ENCODE data around the gene BMP8B. TPM values are rescaled to one million over a fixed set of nuclear protein-coding genes. Genes with fewer than 3 reads are reported as not detected.

The BMP8B gene
- total RNA-seq, 1 experiment from 2014 or later = 0.42 TPM

GRCh38 chr1:39759436-39759726 is 29.3 kb downstream of the BMP8B start:
- Histone ChIP-seq H4K20me1 (ENCODE audit: control insufficient read depth, insufficient read depth, insufficient read length) (no peaks in the 10 kb centered on the region), H2AFZ (ENCODE audit: low read length) (no peak overlapping the region), H3K18ac (ENCODE audit: insufficient read length, low read depth, low read length) (no peak overlapping the region), H2AK5ac (ENCODE audit: insufficient read length, low read length) (no peak overlapping the region), H4K8ac (replicated peaks; ENCODE audit: insufficient read length, low read depth, low read length) (no peak overlapping the region), H3K27ac (ENCODE audit: insufficient read length, low read depth, low read length) (no peak overlapping the region), H3T11ph (ENCODE audit: low read length) (no peak overlapping the region), H2BK12ac (ENCODE audit: insufficient read length, low read depth, low read length) (no peak overlapping the region), H2BK120ac (ENCODE audit: low read depth, low read length, poor library complexity, severe bottlenecking) (no peak overlapping the region), H4K91ac (ENCODE audit: insufficient read length, low read depth, low read length) (no peak overlapping the region), H3K9ac (ENCODE audit: extremely low read depth, insufficient read length, low read length) (no peak overlapping the region), H2BK20ac (ENCODE audit: low read depth, low read length, poor library complexity, severe bottlenecking) (no peak overlapping the region), H4K5ac (ENCODE audit: insufficient read length, low read depth, low read length) (no peak overlapping the region), H3K4me2 (ENCODE audit: insufficient read depth, insufficient read length, low read length) (no peak overlapping the region), H3K23ac (ENCODE audit: insufficient read length, low read depth, low read length) (no peak overlapping the region), H3K56ac (ENCODE audit: insufficient read length, low read depth, low read length) (no peak overlapping the region), H2BK15ac (ENCODE audit: low read depth, low read length) (no peak overlapping the region), H3K4ac (ENCODE audit: low read depth, low read length) (no peak overlapping the region), H3K79me2 (ENCODE audit: insufficient read depth, low read length) (no peaks in the 10 kb centered on the region), H2BK5ac (ENCODE audit: insufficient read length, low read length) (no peak overlapping the region), H3K14ac (ENCODE audit: insufficient read depth, low read length) (no peak overlapping the region), H3K4me1 (ENCODE audit: insufficient read depth, low read length) (no peaks in the 10 kb centered on the region), H3K23me2 (ENCODE audit: insufficient read length, low read depth, low read length, poor library complexity, severe bottlenecking) (no peaks in the 10 kb centered on the region), H3K79me1 (ENCODE audit: insufficient read depth, low read depth, low read length, poor library complexity, severe bottlenecking) (no peaks in the 10 kb centered on the region), H3K9me3 (ENCODE audit: control insufficient read depth, low read depth, low read length) (peaks cover 5% of the 10 kb centered on the region), H3K27me3 (ENCODE audit: insufficient read depth, low read length) (no peaks in the 10 kb centered on the region)
- Mint-ChIP-seq H3K36me3 (ENCODE audit: insufficient read depth in 1 of 3, low read depth in 3 of 3) (peaks cover 15 to 47% (median 20%) of the 10 kb centered on the region in 3 experiments), H3K27me3 (ENCODE audit: low read depth) (peaks cover 5% of the 10 kb centered on the region), H3K9me3 (peaks cover 7 to 8% of the 10 kb centered on the region in 2 experiments; a peak in 4 of 5 replicates), H3K4me1 (no peaks in the 10 kb centered on the region), H3K4me3 (no peak overlapping the region), H3K27ac (no peak overlapping the region)
- no peak for TF ChIP-seq CTCF (conservative IDR thresholded peaks at IDR 0.05)
- no peak for DNase-seq

All from H9 (cell line).